ENCODE measurements around the gene PITPNC1. TPM values are rescaled to one million over a fixed set of nuclear protein-coding genes. Genes with fewer than 3 reads are reported as not detected.

Gene PITPNC1
- total and polyA plus RNA-seq, 2 donors (not counting 3 experiments of a cell fraction or from before 2014, with no cell fraction given): 2.4 to 9.6 TPM

DNA sequence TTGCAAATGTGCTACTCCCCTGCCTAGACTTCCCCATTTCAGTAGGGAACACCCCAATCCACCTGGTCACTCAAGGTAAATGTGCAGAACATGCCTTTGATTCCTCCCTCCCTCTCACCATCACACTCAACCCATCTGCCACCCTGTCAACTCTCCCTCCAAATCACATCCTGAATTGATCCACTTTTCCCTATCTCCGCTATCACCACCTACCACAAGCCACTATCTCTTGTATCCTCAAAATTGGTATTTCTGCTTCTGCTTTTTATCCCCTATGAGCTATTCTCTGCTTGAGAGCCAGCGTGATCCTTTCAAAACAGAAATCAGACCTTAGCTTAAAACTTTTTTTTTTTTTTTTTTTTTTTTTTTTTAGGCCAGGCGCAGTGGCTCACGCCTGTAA lies 335.3 kb downstream of the PITPNC1 start:
- no peak for FAIRE-seq
- Histone ChIP-seq H3K4me3 (replicated peaks in 1 of 3; ENCODE audit: insufficient read depth in 1 of 3, low read depth in 1 of 3, low read length in 3 of 3) (no peak overlapping the region), H2AFZ (ENCODE audit: low read depth, low read length) (no peak overlapping the region), H3K9me3 (replicated peaks; ENCODE audit: control insufficient read depth, insufficient read depth, low read length) (no peaks in the 10 kb centered on the region), H3K79me2 (ENCODE audit: control insufficient read depth, insufficient read depth, low read length) (no peaks in the 10 kb centered on the region), H3K4me1 (ENCODE audit: control insufficient read depth, extremely low read depth, insufficient read depth, low read length) (peaks cover 5% of the 10 kb centered on the region), H3K36me3 (ENCODE audit: control insufficient read depth in 2 of 2, extremely low read depth in 1 of 2, insufficient read depth in 2 of 2, low read length in 2 of 2) (no peaks in the 10 kb centered on the region), H3K27me3 (ENCODE audit: control insufficient read depth in 2 of 2, insufficient read depth in 2 of 2, low read length in 2 of 2) (peaks cover 0 to 2% of the 10 kb centered on the region in 2 experiments), H4K20me1 (replicated peaks; ENCODE audit: control insufficient read depth, extremely low read depth, insufficient read depth, low read length) (no peaks in the 10 kb centered on the region), H3K9me1 (replicated peaks; ENCODE audit: control insufficient read depth, extremely low read depth, insufficient read depth, low read length) (no peaks in the 10 kb centered on the region), H3K27ac (ENCODE audit: insufficient read depth, low read depth, low read length) (no peak overlapping the region), H3K9ac (replicated peaks; ENCODE audit: extremely low read depth, insufficient read depth, low read length) (no peak overlapping the region), H3K4me2 (ENCODE audit: insufficient read depth, low read length) (no peak overlapping the region)
- TF ChIP-seq POLR2AphosphoS5 (IDR thresholded peaks at IDR 0.05; ENCODE audit: insufficient read depth, low read depth, low read length) (no peak), POLR2A (IDR thresholded peaks at IDR 0.05; ENCODE audit: low read depth, low read length) (no peak), GATA2 (IDR thresholded peaks at IDR 0.05; ENCODE audit: insufficient read depth, insufficient read length, low read depth, low read length) (no peak)
- ChIA-PET CTCF (interaction anchor here (0.6 kb wide), 1 partner anchor 41 kb away, joined by 3 read pairs; no protein-coding TSS in a partner anchor), POLR2A (no interaction called here)
- dilution Hi-C loops (cut with MboI; ENCODE audit: extremely low pct_ligation_motif_present, low sequenced_read_pairs): no loop called here
- intact Hi-C loops (cut with micrococcal nuclease): no loop called here
- DNase-seq (ENCODE audit: low read depth, low spot score): no peak
- no TSS peak for BruUV-seq (replicated peaks)

DNA sequence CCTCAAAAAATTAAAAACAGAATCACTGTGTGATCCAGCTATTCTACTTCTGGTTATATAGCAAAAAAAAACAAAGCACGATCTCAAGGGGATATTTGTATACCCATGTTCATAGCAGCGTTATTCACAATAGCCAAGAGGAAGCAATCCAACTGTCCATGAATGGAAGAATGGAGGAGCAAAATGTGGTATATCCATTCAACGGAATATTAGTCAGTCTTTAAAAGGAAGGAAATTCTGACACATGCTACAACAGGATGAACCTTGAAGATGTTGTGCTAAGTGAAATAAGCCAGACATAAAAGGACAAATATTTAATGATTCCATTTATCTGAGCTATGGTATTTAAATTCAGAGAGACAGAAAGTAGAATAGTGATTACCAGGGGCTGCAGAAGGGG lies 336.1 kb downstream of the PITPNC1 start:
- Histone ChIP-seq H3K9me3 (replicated peaks; ENCODE audit: control insufficient read depth, insufficient read depth, low read length) (no peaks in the 10 kb centered on the region), H3K9ac (replicated peaks; ENCODE audit: extremely low read depth, insufficient read depth, low read length) (no peak overlapping the region), H3K9me1 (replicated peaks; ENCODE audit: control insufficient read depth, extremely low read depth, insufficient read depth, low read length) (no peaks in the 10 kb centered on the region), H3K36me3 (ENCODE audit: control insufficient read depth in 2 of 2, extremely low read depth in 1 of 2, insufficient read depth in 2 of 2, low read length in 2 of 2) (no peaks in the 10 kb centered on the region), H4K20me1 (replicated peaks; ENCODE audit: control insufficient read depth, extremely low read depth, insufficient read depth, low read length) (no peaks in the 10 kb centered on the region), H3K79me2 (ENCODE audit: control insufficient read depth, insufficient read depth, low read length) (peaks cover 4% of the 10 kb centered on the region), H2AFZ (ENCODE audit: low read depth, low read length) (no peak overlapping the region), H3K4me3 (replicated peaks in 1 of 3; ENCODE audit: insufficient read depth in 1 of 3, low read depth in 1 of 3, low read length in 3 of 3) (no peak overlapping the region), H3K27ac (ENCODE audit: insufficient read depth, low read depth, low read length) (no peak overlapping the region), H3K27me3 (ENCODE audit: control insufficient read depth in 2 of 2, insufficient read depth in 2 of 2, low read length in 2 of 2) (no peaks in the 10 kb centered on the region), H3K4me2 (ENCODE audit: insufficient read depth, low read length) (no peak overlapping the region), H3K4me1 (ENCODE audit: control insufficient read depth, extremely low read depth, insufficient read depth, low read length) (peaks cover 5% of the 10 kb centered on the region)
- POLR2A ChIA-PET: no interaction called here
- FAIRE-seq (no peak), DNase-seq (ENCODE audit: low read depth, low spot score) (no peak)
- intact Hi-C loops (cut with micrococcal nuclease): no loop called here
- dilution Hi-C loops (cut with MboI; ENCODE audit: extremely low pct_ligation_motif_present, low sequenced_read_pairs): no loop called here
- TF ChIP-seq, protein P1, sequence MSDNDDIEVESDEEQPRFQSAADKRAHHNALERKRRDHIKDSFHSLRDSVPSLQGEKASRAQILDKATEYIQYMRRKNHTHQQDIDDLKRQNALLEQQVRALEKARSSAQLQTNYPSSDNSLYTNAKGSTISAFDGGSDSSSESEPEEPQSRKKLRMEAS (IDR thresholded peaks at IDR 0.05; ENCODE audit: insufficient read depth, insufficient read length): no peak
- TF ChIP-seq GATA2 (IDR thresholded peaks at IDR 0.05; ENCODE audit: insufficient read depth, insufficient read length, low read depth, low read length) (no peak), FOS (IDR thresholded peaks at IDR 0.05; ENCODE audit: borderline replicate concordance, insufficient read depth, low read length) (no peak)
- BruUV-seq (replicated peaks): no TSS peak
- CTCF ChIA-PET: interaction anchor here (0.6 kb wide), 1 partner anchor 69 kb away, joined by 3 read pairs; no protein-coding TSS in a partner anchor

All from endothelial cell of umbilical vein (primary cell).